ENCODE measurements around the gene GCSAML.

GRCh38 chr1:247531937-247532336 is 17.0 kb upstream of the GCSAML start:
- no peak for TF ChIP-seq CBX2 (IDR thresholded peaks at IDR 0.05; ENCODE audit: insufficient read depth, low read length, poor library complexity, severe bottlenecking)
- TF ChIP-seq JUNB (CRISPR knock-in tag; conservative IDR thresholded peaks at IDR 0.05), result no peak
- TF ChIP-seq TBP (optimal IDR thresholded peaks at IDR 0.05; ENCODE audit: low read depth, low read length), result no peak
- no peak for TF ChIP-seq ZBTB7A (IDR thresholded peaks at IDR 0.05; ENCODE audit: borderline replicate concordance, control insufficient read depth, low read depth, low read length)
- TF ChIP-seq L3MBTL2 (IDR thresholded peaks at IDR 0.05), result no peak
- no peak for TF ChIP-seq USF2 (CRISPR knock-in tag; IDR thresholded peaks at IDR 0.05)
- TF ChIP-seq ZNF311 (CRISPR knock-in tag; IDR thresholded peaks at IDR 0.05), result no peak
- TF ChIP-seq POLR3G (IDR thresholded peaks at IDR 0.05; ENCODE audit: extremely low read depth, insufficient read length, insufficient replicate concordance), result no peak
- TF ChIP-seq, protein P1, sequence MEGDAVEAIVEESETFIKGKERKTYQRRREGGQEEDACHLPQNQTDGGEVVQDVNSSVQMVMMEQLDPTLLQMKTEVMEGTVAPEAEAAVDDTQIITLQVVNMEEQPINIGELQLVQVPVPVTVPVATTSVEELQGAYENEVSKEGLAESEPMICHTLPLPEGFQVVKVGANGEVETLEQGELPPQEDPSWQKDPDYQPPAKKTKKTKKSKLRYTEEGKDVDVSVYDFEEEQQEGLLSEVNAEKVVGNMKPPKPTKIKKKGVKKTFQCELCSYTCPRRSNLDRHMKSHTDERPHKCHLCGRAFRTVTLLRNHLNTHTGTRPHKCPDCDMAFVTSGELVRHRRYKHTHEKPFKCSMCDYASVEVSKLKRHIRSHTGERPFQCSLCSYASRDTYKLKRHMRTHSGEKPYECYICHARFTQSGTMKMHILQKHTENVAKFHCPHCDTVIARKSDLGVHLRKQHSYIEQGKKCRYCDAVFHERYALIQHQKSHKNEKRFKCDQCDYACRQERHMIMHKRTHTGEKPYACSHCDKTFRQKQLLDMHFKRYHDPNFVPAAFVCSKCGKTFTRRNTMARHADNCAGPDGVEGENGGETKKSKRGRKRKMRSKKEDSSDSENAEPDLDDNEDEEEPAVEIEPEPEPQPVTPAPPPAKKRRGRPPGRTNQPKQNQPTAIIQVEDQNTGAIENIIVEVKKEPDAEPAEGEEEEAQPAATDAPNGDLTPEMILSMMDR (IDR thresholded peaks at IDR 0.05 in 2 of 3, conservative IDR thresholded peaks at IDR 0.05 in 1 of 3; ENCODE audit: insufficient read depth in 2 of 3, low read depth in 1 of 3, low read length in 3 of 3), result peak in 2 of 3 experiments; percentile 36 to 69; a peak in 5 of 6 replicates
- TF ChIP-seq ZNF740 (CRISPR knock-in tag; IDR thresholded peaks at IDR 0.05), result no peak
- TF ChIP-seq ZNF740 (tag; IDR thresholded peaks at IDR 0.05), result no peak
